ENCODE results near the gene ENDOD1. TPM values are rescaled to one million over a fixed set of nuclear protein-coding genes. Genes with fewer than 3 reads are reported as not detected.
A peak's percentile ranks its signal among the peaks of the same experiment; 100 is the strongest.
"Not testable (repeated sequence)": the region's sequence is repeated elsewhere in the genome, so short reads cannot be mapped to it uniquely, and the experiment has no call there.

ENDOD1 gene
- total RNA-seq: 10 to 100 TPM; 48.2 to 97.5 (median 70.9) TPM
- long read RNA-seq, donor 1, full-length matches to known transcripts: 72 of 81 reads
- long read RNA-seq, donor 1, partial matches to known transcripts: 7 of 81 reads
- long read RNA-seq, donor 1, other reads (novel, unspliced or antisense): 2 of 81 reads
- long read RNA-seq, donor 2, full-length matches to known transcripts: 46 of 59 reads
- long read RNA-seq, donor 2, partial matches to known transcripts: 0 of 59 reads
- long read RNA-seq, donor 2, other reads (novel, unspliced or antisense): 13 of 59 reads

GRCh38 chr11:95089620-95090542 is at the start of gene ENDOD1:
TSS of gene ENDOD1 (plus strand) at chr11:95089846. CDS start at chr11:95089928, 82 bp downstream.
- DNase-seq: peak; percentile 88 to 93 (median 92)
- Histone ChIP-seq H3K36me3 (ENCODE audit: low read depth) (no peaks in the 10 kb centered on the region), H3K4me3 (peak within 1 kb of the TSS; percentile 73), H3K4me1 (ENCODE audit: low read depth) (peaks cover 30% of the 10 kb centered on the region), H3K9me3 (no peaks in the 10 kb centered on the region)
- ATAC-seq: peak; percentile 92
- intact Hi-C loops (cut with DNase I, micrococcal nuclease): no loop called here
- TF ChIP-seq, protein P1, sequence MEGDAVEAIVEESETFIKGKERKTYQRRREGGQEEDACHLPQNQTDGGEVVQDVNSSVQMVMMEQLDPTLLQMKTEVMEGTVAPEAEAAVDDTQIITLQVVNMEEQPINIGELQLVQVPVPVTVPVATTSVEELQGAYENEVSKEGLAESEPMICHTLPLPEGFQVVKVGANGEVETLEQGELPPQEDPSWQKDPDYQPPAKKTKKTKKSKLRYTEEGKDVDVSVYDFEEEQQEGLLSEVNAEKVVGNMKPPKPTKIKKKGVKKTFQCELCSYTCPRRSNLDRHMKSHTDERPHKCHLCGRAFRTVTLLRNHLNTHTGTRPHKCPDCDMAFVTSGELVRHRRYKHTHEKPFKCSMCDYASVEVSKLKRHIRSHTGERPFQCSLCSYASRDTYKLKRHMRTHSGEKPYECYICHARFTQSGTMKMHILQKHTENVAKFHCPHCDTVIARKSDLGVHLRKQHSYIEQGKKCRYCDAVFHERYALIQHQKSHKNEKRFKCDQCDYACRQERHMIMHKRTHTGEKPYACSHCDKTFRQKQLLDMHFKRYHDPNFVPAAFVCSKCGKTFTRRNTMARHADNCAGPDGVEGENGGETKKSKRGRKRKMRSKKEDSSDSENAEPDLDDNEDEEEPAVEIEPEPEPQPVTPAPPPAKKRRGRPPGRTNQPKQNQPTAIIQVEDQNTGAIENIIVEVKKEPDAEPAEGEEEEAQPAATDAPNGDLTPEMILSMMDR (IDR thresholded peaks at IDR 0.05): no peak

- intact Hi-C loops (cut with DNase I, micrococcal nuclease): no loop called here
- Histone ChIP-seq H3K9me3 (no peaks in the 10 kb centered on the region), H3K4me3 (no peak overlapping the region), H3K4me1 (ENCODE audit: low read depth) (no peaks in the 10 kb centered on the region), H3K36me3 (ENCODE audit: low read depth) (no peaks in the 10 kb centered on the region)
- DNase-seq (no peak), ATAC-seq (no peak)
- TF ChIP-seq, protein P1 (IDR thresholded peaks at IDR 0.05): no peak
These were observed 47.4 kb upstream of the ENDOD1 start for GRCh38 chr11:95042239-95042638.

- ATAC-seq: no peak
- intact Hi-C loops (cut with DNase I, micrococcal nuclease): no loop called here
- Histone ChIP-seq H3K36me3 (ENCODE audit: low read depth) (no peaks in the 10 kb centered on the region), H3K4me3 (no peak overlapping the region), H3K4me1 (ENCODE audit: low read depth) (no peaks in the 10 kb centered on the region), H3K9me3 (no peaks in the 10 kb centered on the region)
- TF ChIP-seq, protein P1 (IDR thresholded peaks at IDR 0.05): no peak
- DNase-seq: no peak
These were observed 46.7 kb upstream of the ENDOD1 start for GRCh38 chr11:95042906-95043305.

DNA sequence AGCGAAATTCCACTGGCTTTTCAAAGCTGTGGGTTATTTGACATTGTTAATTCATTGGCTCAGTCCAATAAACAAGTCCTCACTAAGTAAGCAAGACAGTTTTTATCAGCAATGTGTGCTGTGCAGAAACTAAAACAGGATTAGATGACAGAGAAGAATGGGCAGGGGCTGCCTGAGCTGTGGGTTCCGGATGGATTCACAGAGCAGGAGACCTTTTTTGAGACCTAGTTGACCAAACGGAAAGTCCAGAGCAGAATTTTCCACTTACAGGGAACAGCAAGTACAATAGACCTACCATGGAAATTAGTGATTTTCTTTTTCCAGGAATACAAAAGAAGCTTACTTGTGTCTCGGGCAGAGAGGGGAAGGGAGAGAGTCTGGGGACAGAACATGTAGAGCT is 45.6 kb upstream of the ENDOD1 start:
- DNase-seq: no peak
- Histone ChIP-seq H3K9me3 (no peaks in the 10 kb centered on the region), H3K4me3 (no peak overlapping the region), H3K4me1 (ENCODE audit: low read depth) (no peaks in the 10 kb centered on the region), H3K36me3 (ENCODE audit: low read depth) (no peaks in the 10 kb centered on the region)
- no peak for ATAC-seq
- intact Hi-C loops (cut with DNase I, micrococcal nuclease): no loop called here
- TF ChIP-seq, protein P1 (IDR thresholded peaks at IDR 0.05): no peak

DNA sequence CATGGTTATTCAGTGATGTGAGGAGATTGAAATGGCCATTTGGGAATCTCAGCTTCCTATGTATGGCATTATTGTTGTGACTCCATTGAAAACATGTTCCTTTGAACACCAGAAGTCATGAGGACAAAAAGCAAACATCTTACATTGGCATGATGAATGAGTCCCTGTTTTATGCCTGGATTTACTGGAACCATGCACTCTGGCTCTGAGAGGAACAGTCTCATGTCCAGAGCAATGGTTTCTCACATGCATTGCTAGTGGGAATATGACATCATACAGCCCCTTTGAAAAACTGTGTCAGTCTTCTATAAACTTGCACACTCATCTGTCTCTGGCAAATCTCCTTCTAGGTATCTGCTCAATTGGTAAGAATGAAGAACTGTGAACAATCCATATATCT is 43.8 kb upstream of the ENDOD1 start:
- DNase-seq (no peak), ATAC-seq (no peak)
- TF ChIP-seq, protein P1 (IDR thresholded peaks at IDR 0.05): no peak
- no peaks in the 10 kb centered on the region for H3K36me3 ChIP-seq (ENCODE audit: low read depth)
- no peak overlapping the region for H3K4me3 ChIP-seq
- H3K4me1 ChIP-seq (ENCODE audit: low read depth): peaks cover 3% of the 10 kb centered on the region
- intact Hi-C loops (cut with DNase I, micrococcal nuclease): no loop called here
- no peaks in the 10 kb centered on the region for H3K9me3 ChIP-seq

- H3K4me1 ChIP-seq (ENCODE audit: low read depth); H3K4me3 ChIP-seq; intact Hi-C loops (cut with DNase I, micrococcal nuclease); H3K36me3 ChIP-seq (ENCODE audit: low read depth); DNase-seq; ATAC-seq; H3K9me3 ChIP-seq: not testable (repeated sequence)
These were observed 40.5 kb upstream of the ENDOD1 start, which contains the start of gene KDM4F for GRCh38 chr11:95049122-95049521. TSS of gene KDM4F (plus strand) at chr11:95049422.
